ENCODE results near the gene FAM114A2.

The FAM114A2 gene

DNA sequence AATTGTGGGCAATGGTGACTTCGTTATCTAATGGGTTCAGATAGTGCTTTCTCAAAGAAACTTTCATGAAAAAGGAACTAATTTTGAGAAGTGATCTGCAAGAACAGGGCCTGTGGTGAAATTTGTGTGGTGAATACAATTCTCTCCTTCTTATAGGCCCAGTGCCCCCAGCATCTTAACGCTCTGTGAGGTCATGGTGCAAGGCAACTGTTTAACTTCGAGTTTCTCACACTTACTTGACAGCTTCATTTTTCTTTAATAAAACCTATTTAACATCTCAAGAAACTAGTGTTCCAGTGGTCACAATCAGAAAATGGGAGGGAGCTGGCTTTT lies 69.2 kb downstream of the FAM114A2 start:
- Histone ChIP-seq H3K36me3 (no peaks in the 10 kb centered on the region), H3K4me2 (peak overlapping the region in 3 of 11 experiments; percentile 15 to 49 (median 17); a peak in 2 of 22 replicates), H3K4me1 (peaks cover 0 to 15% (median 7%) of the 10 kb centered on the region in 10 experiments; a peak in 11 of 20 replicates), H3K4me3 (no peak overlapping the region), H3K9me3 (replicated peaks in 1 of 11) (no peaks in the 10 kb centered on the region), H3K27ac (no peak overlapping the region), H4K20me1 (no peaks in the 10 kb centered on the region), H3K9ac (no peak overlapping the region), H3K27me3 (no peaks in the 10 kb centered on the region)
- TF ChIP-seq Cebpa-rat (IDR thresholded peaks at IDR 0.05) = no peak

DNA sequence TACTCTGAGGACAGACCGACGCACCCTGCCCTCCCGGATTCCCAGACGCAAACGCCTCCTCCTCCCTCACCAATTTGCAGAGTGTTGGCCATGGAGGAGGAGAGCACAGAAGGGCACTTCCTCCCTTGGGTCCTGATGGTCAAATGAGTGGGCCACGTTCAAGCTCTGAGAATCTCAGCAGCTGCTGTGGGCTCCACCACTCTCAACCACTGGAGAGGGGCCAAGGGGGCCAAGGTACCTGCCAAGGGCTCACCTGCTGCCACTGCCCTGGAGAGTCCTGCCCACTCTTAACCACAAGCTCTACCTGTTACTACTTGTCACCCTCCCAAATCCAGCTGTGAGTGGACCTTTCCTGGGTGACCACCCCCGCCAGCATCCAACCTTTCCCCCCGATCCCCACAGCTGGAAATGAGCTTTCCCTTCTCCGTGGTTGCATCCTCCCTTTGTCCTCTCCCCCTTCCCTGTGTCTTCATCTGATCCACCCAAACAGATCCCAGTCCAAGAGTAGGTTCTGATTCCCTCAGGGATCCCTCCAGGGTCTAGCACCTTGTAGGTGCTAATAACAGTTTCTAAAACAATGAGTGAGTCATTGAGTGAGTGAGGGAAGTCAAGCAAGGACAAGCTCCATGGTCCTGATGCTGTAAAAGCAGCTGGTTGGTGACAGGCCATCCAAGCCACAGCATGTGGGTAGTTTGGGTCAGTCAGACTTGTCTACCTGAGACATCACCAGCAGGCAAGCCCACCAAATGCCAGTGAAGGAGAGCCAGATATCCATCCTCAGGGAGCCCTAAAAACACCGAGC lies 69.7 kb downstream of the FAM114A2 start:
- Histone ChIP-seq H3K27me3 (no peaks in the 10 kb centered on the region), H3K4me3 (no peak overlapping the region), H3K9me3 (replicated peaks in 1 of 11) (no peaks in the 10 kb centered on the region), H3K4me1 (peaks cover 0 to 15% (median 7%) of the 10 kb centered on the region in 10 experiments; a peak in 11 of 20 replicates), H3K36me3 (no peaks in the 10 kb centered on the region), H3K4me2 (peak overlapping the region in 4 of 11 experiments; percentile 4 to 49 (median 16); a peak in 4 of 22 replicates), H3K27ac (no peak overlapping the region), H4K20me1 (no peaks in the 10 kb centered on the region), H3K9ac (no peak overlapping the region)
- TF ChIP-seq Cebpa-rat (IDR thresholded peaks at IDR 0.05) = no peak

DNA sequence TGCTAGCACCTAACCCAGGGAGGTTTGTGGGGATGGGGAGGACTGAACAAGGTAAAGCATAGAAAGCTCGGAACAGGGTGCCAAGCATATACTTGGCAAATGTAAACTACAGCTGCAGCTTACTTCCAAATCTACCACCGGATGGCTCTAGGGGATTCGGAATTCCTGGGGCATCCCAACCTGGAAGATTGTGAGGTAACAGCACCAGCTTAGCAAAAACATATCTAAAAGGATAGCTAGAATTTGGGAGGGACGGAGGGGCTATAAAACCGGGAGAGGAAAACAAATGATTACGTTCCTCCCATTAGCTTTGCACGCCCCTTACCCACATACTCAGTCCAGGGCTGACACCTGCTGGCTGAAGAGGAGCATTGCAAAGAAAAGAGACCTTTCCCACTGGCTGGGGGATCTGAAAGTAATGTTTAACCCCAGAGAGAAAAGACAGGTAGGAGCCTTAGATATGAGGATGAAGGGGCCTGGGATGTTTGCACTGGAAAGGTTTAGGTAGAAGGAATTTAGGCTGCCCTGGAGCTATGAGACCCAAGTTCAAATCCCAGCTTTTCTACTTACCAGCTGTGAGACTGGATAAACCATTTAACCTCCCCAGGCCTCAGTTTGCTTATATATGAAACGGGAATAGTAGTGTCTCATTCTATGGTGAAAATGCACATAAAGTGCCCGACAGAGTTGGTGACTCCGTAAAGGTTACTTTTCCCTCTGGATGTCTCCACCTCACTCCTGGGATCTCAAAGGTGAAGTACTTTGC lies 73.6 kb downstream of the FAM114A2 start:
- Histone ChIP-seq H3K36me3 (no peaks in the 10 kb centered on the region), H3K27ac (no peak overlapping the region), H3K4me3 (no peak overlapping the region), H3K27me3 (no peaks in the 10 kb centered on the region), H3K9ac (no peak overlapping the region), H3K4me2 (peak overlapping the region in 7 of 11 experiments; percentile 19 to 76 (median 36); a peak in 7 of 22 replicates), H4K20me1 (no peaks in the 10 kb centered on the region), H3K4me1 (peaks cover 12 to 31% (median 19%) of the 10 kb centered on the region in 10 experiments), H3K9me3 (replicated peaks in 1 of 11) (no peaks in the 10 kb centered on the region)
- TF ChIP-seq Cebpa-rat (IDR thresholded peaks at IDR 0.05) = no peak

DNA sequence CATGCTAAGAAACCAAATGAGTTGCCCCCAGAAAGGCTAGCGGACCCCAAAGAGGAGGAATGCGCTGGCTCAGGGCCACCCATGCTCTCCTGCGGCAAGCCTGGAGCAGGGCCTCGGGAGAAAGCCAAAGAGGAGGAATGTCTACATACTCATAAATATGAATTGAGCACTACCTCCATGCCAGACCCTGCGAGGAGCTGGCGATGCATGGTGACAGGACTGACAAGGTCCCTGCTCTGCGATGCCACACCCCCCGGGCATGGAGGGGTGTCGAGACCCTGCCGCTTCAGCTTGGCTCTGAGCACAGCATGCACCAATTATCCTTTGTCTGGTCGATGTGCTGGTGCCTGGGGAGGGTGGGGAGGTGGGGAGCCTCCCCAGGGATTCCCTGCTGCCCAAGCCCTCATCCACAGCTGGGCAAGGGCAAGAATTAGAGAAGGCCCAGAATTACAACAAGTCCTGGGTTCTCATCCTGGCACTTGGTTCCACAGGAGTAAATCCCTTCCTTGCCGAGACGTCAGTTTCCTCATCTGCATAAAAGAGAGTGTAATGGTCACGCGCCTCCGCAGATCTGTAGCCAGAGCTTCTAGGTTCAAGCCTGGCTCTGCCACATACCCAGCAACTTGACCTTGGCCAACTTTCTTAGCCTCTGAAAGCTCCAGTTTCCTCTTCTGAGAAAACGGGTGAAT lies 74.4 kb downstream of the FAM114A2 start:
- H3K9ac ChIP-seq = no peak overlapping the region
- no peaks in the 10 kb centered on the region for H3K27me3 ChIP-seq
- H3K4me3 ChIP-seq = no peak overlapping the region
- H3K9me3 ChIP-seq (replicated peaks in 1 of 11) = no peaks in the 10 kb centered on the region
- H3K36me3 ChIP-seq = no peaks in the 10 kb centered on the region
- peak overlapping the region in 4 of 11 experiments; percentile 19 to 37 (median 30); a peak in 3 of 22 replicates for H3K4me2 ChIP-seq
- no peak for TF ChIP-seq Cebpa-rat (IDR thresholded peaks at IDR 0.05)
- H3K4me1 ChIP-seq = peaks cover 17 to 33% (median 22%) of the 10 kb centered on the region in 10 experiments
- no peak overlapping the region for H3K27ac ChIP-seq
- no peaks in the 10 kb centered on the region for H4K20me1 ChIP-seq

DNA sequence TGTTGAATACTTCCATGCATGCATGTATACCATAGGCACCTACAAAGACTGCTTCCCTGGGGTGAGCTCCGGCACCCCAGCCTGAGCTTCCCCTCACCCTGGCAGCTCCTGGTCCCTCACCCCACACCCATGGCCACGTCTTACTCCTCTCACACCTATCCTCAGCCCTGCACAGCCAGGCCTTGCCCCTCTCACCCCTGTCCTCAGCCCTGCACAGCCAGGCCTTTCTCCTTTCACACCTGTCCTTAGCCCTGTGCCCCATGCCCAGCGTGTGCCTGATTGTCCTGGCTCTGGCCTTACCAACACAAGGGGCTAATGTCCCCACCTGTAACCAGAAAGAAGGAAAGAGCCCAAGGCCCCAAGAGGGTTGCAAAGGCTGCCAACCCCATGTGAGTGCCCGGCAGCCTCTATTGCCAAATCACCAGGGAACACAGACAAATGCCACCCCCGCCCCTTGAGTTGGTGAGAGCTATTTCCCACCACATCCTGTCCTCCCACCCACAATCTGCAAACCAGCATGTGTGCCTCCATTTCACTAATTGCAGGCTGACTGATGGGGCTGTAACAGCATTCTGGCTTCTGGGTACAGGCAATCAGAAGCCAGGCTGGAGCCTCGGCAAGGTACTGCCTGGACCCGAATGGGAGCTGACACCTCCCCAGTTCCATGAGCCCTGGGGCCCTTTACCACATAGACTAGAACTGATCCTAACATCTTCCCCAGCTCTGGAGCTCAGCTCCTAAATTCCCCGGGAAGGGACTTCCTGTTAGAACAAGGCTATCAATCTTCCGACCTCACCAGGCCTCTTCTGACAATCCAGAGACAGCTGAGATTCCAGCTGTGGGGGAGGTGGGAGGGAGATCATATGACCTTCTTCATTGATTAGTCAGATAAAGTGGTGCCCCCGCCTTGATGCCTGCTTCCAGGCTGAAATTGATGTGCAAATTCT lies 78.2 kb downstream of the FAM114A2 start:
- TF ChIP-seq Cebpa-rat (IDR thresholded peaks at IDR 0.05) = peak in 8 of 11 experiments; percentile 62 to 90 (median 76); a peak in 15 of 22 replicates
- Histone ChIP-seq H3K4me3 (peak overlapping the region in 2 of 10 experiments; percentile 12 to 48; a peak in 6 of 20 replicates), H3K9ac (peak overlapping the region in 8 of 11 experiments; percentile 21 to 71 (median 63); a peak in 10 of 22 replicates), H3K4me1 (peaks cover 16 to 25% (median 21%) of the 10 kb centered on the region in 10 experiments), H3K4me2 (peak overlapping the region; percentile 70 to 90 (median 84)), H3K27ac (peak overlapping the region in 9 of 11 experiments; percentile 48 to 80 (median 77); a peak in 17 of 22 replicates), H3K27me3 (no peaks in the 10 kb centered on the region), H4K20me1 (no peaks in the 10 kb centered on the region), H3K36me3 (no peaks in the 10 kb centered on the region), H3K9me3 (replicated peaks in 1 of 11) (peaks cover 0 to 6% (median 0%) of the 10 kb centered on the region in 11 experiments; a peak in 1 of 22 replicates)

DNA sequence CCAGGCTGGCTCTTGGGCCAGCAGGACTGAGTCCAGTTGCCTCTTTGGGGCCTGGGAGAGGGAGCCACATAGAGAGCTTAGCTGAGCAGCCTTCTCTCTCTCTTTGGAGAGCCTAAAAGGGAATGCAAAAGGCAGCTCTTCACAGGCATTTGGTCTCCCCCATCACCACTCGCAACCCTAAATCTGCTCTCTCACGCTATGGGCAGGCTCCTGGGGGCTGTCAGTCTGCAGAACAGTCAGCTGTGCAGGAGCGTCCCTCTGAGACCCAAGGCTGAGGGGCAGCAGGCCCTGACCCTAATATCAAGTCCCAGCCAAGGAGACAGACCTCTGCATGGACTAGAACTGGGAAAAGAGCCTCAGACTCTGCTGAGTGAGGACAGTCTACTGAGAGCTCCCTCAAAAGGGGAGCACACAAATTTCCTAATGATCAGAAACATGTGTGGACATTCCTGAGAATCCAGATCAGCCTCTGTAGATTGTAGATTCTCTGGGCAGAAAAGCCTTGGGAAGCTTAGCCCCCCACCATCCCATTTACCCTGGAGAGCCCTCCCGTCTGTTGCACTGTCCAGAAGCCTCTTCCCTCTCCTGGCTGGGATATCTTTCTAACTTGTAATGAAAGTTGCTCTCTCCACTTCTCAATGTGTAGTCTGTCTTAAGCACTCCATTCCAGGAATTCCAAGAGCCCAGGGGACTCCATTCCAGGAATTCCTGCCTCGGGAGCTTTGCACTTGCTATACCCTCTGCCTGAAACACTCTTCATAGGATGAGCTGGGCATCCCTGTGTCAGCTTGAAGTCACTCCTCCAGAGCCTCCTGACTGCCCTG lies 79.4 kb downstream of the FAM114A2 start:
- peak overlapping the region in 8 of 11 experiments; percentile 33 to 80 (median 78); a peak in 12 of 22 replicates for H3K27ac ChIP-seq
- H3K36me3 ChIP-seq = no peaks in the 10 kb centered on the region
- no peaks in the 10 kb centered on the region for H4K20me1 ChIP-seq
- H3K27me3 ChIP-seq = no peaks in the 10 kb centered on the region
- no peak overlapping the region for H3K4me3 ChIP-seq
- H3K9me3 ChIP-seq (replicated peaks in 1 of 11) = peaks cover 0 to 8% (median 0%) of the 10 kb centered on the region in 11 experiments; a peak in 1 of 22 replicates
- no peak for TF ChIP-seq Cebpa-rat (IDR thresholded peaks at IDR 0.05)
- peaks cover 16 to 25% (median 21%) of the 10 kb centered on the region in 10 experiments for H3K4me1 ChIP-seq
- H3K9ac ChIP-seq = no peak overlapping the region; a peak in 1 of 22 replicates
- H3K4me2 ChIP-seq = peak overlapping the region in 9 of 11 experiments; percentile 70 to 90 (median 85); a peak in 15 of 22 replicates

DNA sequence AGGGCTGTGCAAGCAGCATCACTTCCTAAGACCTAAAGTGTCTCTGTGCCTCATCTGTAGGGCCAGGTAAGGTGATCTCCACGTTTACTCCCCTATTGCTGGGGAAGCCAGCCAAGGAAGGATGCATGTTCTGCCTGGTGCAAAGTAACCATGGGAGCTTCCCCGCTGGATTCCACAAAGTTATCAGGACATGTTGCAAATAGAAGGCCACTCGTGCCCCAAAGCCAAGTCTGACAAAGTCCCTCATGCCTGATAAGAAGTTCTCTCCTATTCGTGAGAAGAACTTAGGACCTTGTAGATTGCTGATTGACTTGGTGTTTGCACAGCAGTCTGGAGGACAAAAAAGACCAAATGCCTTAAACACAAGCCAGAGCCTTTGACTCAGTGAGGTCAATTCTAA lies 81.5 kb downstream of the FAM114A2 start:
- Histone ChIP-seq H3K27ac (no peak overlapping the region), H3K4me1 (peaks cover 16 to 25% (median 20%) of the 10 kb centered on the region in 10 experiments), H3K27me3 (no peaks in the 10 kb centered on the region), H3K4me2 (no peak overlapping the region), H3K4me3 (no peak overlapping the region), H3K9me3 (replicated peaks in 1 of 11) (peaks cover 0 to 8% (median 0%) of the 10 kb centered on the region in 11 experiments; a peak in 1 of 22 replicates), H3K9ac (no peak overlapping the region), H4K20me1 (no peaks in the 10 kb centered on the region), H3K36me3 (no peaks in the 10 kb centered on the region)
- no peak for TF ChIP-seq Cebpa-rat (IDR thresholded peaks at IDR 0.05)

Data from BLaER1 treated with 17β-estradiol and CSF1 and Interleukin-3, amounts not matched to agents 10 nM and 100 nM (cell line).